ENCODE measurements around the gene ARAP1. TPM values are rescaled to one million over a fixed set of nuclear protein-coding genes. Genes with fewer than 3 reads are reported as not detected.

Gene ARAP1
- total RNA-seq, 1 donor from 2014 or later, result 17.6 TPM

DNA sequence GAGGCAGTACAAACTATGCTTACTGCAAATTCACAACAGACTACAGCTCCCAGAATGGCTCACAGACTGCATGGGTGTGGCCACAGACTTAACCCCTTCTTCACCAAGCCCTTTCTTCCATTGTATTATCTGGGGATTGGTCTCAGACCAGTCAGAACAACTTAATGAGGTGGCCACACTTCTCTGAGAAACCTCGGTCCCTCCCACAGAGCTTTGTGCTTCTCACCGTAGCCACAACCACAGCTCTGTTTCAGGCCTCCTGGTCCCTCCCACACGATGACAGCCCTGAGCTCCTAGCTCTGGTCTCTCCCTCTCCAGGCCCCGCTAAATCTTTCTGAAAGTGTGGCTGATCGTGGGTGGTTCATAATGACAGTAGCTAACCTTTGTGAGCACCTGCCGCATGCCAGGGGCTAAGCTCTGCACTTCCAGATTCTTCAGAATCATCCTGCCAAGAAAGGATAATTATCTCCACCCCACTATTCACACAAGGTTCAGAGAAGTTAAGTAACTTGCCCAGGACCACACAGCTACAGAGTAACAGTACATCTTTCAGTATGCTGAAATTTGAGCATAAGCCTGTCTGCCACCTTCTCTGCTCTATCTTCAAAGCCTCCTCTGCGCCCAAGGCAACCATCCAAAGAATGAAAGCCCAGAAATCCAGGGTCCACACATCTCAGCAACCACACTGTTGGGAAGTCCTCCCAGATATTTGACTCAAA lies 83.4 kb downstream of the ARAP1 start:
- Histone ChIP-seq H3K9ac (no peak overlapping the region), H3F3A (ENCODE audit: low read depth) (peaks cover 14% of the 10 kb centered on the region), H3K79me2 (ENCODE audit: low read depth) (no peaks in the 10 kb centered on the region), H3K4me3 (no peak overlapping the region), H2AFZ (replicated peaks) (no peak overlapping the region), H4K20me1 (ENCODE audit: low read depth) (peaks cover 5% of the 10 kb centered on the region), H3K36me3 (no peaks in the 10 kb centered on the region), H3K9me3 (ENCODE audit: low read depth) (no peaks in the 10 kb centered on the region), H3K4me2 (peak overlapping the region; percentile 36), H3K4me1 (peaks cover 20% of the 10 kb centered on the region), H3K27me3 (peaks cover 9% of the 10 kb centered on the region), H3K27ac (no peak overlapping the region)
- Mint-ChIP-seq H3K4me1 (peaks cover 42% of the 10 kb centered on the region), H3K36me3 (peaks cover 2% of the 10 kb centered on the region), H3K27me3 (ENCODE audit: insufficient read depth, low read depth) (peaks cover 6% of the 10 kb centered on the region), H3K9me3 (peaks cover 2% of the 10 kb centered on the region), H3K27ac (peak overlapping the region; percentile 36), H3K4me3 (peak overlapping the region; percentile 14)
- DNase-seq (ENCODE audit: low spot score), result peak; percentile 84
- TF ChIP-seq, protein P1, sequence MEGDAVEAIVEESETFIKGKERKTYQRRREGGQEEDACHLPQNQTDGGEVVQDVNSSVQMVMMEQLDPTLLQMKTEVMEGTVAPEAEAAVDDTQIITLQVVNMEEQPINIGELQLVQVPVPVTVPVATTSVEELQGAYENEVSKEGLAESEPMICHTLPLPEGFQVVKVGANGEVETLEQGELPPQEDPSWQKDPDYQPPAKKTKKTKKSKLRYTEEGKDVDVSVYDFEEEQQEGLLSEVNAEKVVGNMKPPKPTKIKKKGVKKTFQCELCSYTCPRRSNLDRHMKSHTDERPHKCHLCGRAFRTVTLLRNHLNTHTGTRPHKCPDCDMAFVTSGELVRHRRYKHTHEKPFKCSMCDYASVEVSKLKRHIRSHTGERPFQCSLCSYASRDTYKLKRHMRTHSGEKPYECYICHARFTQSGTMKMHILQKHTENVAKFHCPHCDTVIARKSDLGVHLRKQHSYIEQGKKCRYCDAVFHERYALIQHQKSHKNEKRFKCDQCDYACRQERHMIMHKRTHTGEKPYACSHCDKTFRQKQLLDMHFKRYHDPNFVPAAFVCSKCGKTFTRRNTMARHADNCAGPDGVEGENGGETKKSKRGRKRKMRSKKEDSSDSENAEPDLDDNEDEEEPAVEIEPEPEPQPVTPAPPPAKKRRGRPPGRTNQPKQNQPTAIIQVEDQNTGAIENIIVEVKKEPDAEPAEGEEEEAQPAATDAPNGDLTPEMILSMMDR (IDR thresholded peaks at IDR 0.05), result no peak
- TF ChIP-seq EZH2phosphoT487 (IDR thresholded peaks at IDR 0.05), result no peak
- no peak for TF ChIP-seq EZH2 (IDR thresholded peaks at IDR 0.05)

DNA sequence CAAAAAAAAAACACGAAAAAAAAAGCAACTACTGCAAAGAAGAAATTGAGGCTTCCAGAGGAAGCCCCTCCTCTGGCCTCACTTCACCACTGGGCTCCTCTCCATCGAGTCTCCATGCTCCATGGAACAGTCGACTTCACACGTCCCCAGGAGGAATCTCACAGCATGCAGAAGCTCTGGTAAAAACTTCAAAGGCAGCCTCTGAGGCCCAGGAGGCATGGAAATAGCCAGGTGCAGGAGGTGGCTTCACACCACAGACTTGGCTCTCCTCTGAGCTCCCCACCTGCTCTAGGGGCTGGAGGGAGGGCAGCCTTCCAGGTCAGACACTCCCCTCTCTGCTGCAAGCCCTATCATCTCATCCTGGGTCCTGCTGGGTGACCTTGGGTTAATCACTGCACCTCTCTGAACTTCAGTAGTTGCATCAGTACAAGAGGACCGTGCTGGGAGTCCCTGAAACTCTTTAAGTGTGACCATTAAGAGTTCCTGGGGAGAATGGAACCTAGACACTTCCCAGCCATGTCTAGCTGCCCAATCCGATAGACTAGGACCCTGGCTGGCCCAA lies 86.2 kb downstream of the ARAP1 start:
- Histone ChIP-seq H3K4me3 (no peak overlapping the region), H3K4me1 (peaks cover 18% of the 10 kb centered on the region), H3K9me3 (ENCODE audit: low read depth) (no peaks in the 10 kb centered on the region), H3F3A (ENCODE audit: low read depth) (peaks cover 10% of the 10 kb centered on the region), H4K20me1 (ENCODE audit: low read depth) (no peaks in the 10 kb centered on the region), H3K4me2 (no peak overlapping the region), H3K27me3 (no peaks in the 10 kb centered on the region), H3K36me3 (no peaks in the 10 kb centered on the region), H3K79me2 (ENCODE audit: low read depth) (no peaks in the 10 kb centered on the region), H2AFZ (replicated peaks) (no peak overlapping the region), H3K9ac (no peak overlapping the region), H3K27ac (no peak overlapping the region)
- TF ChIP-seq, protein P1 (IDR thresholded peaks at IDR 0.05), result no peak
- no peak for TF ChIP-seq EZH2phosphoT487 (IDR thresholded peaks at IDR 0.05)
- no peak for TF ChIP-seq EZH2 (IDR thresholded peaks at IDR 0.05)
- Mint-ChIP-seq H3K27ac (no peak overlapping the region), H3K27me3 (ENCODE audit: insufficient read depth, low read depth) (peaks cover 9% of the 10 kb centered on the region), H3K9me3 (peaks cover 2% of the 10 kb centered on the region), H3K4me3 (no peak overlapping the region), H3K36me3 (peaks cover 2% of the 10 kb centered on the region), H3K4me1 (peaks cover 30% of the 10 kb centered on the region)
- no peak for DNase-seq (ENCODE audit: low spot score)

- TF ChIP-seq, protein P1 (IDR thresholded peaks at IDR 0.05), result no peak
- TF ChIP-seq EZH2 (IDR thresholded peaks at IDR 0.05) (no peak), EZH2phosphoT487 (IDR thresholded peaks at IDR 0.05) (no peak)
- no peaks in the 10 kb centered on the region for H3K9me3 ChIP-seq (ENCODE audit: low read depth)
- H3K79me2 ChIP-seq (ENCODE audit: low read depth), result no peaks in the 10 kb centered on the region
- H3K9me3 Mint-ChIP-seq, result peaks cover under 1% of the 10 kb centered on the region
- peaks cover 42% of the 10 kb centered on the region for H3K4me1 Mint-ChIP-seq
- H3K9ac ChIP-seq, result no peak overlapping the region
- peak overlapping the region; percentile 59 for H3K4me3 Mint-ChIP-seq
- H3K27me3 Mint-ChIP-seq (ENCODE audit: insufficient read depth, low read depth), result peaks cover 13% of the 10 kb centered on the region
- no peak overlapping the region for H3K27ac ChIP-seq
- H3K4me2 ChIP-seq, result no peak overlapping the region
- no peaks in the 10 kb centered on the region for H3K27me3 ChIP-seq
- H3K4me1 ChIP-seq, result peaks cover 16% of the 10 kb centered on the region
- H3K27ac Mint-ChIP-seq, result no peak overlapping the region
- H3K4me3 ChIP-seq, result no peak overlapping the region
- no peak for DNase-seq (ENCODE audit: low spot score)
- no peak overlapping the region for H2AFZ ChIP-seq (replicated peaks)
- peaks cover 6% of the 10 kb centered on the region for H3F3A ChIP-seq (ENCODE audit: low read depth)
- no peaks in the 10 kb centered on the region for H4K20me1 ChIP-seq (ENCODE audit: low read depth)
- no peaks in the 10 kb centered on the region for H3K36me3 ChIP-seq
- peaks cover 1% of the 10 kb centered on the region for H3K36me3 Mint-ChIP-seq
Measured at GRCh38 chr11:72662036-72662435, 90.2 kb downstream of the ARAP1 start.
